Transverse colon (tissue), 4 donors: ENCODE results near the gene ZNF202.

Experiments
- CTCF ChIP-seq, 5 experiments: fragments of 200-600 bp in 3 of 5; fragments of 450-650 bp in 2 of 5; sonication (generic) in 3 of 5; IDR thresholded peaks; 1 replicate in 2 of 5; 2 replicates in 3 of 5; pipeline ENCODE4 v1.5.1; 2016 to 2017; ENCODE audit warnings: antibody characterized with exemption in 5 of 5, inconsistent platforms in 3 of 5, mild to moderate bottlenecking in 2 of 5, moderate library complexity in 1 of 5
- EP300 ChIP-seq: sonication (generic); formaldehyde crosslinking; IDR thresholded peaks from one replicate; pipeline ENCODE4 v1.6.1; 2017; ENCODE audit warnings: antibody characterized with exemption, low read depth
- POLR2A ChIP-seq: fragments of 450-650 bp; IDR thresholded peaks from one replicate; pipeline ENCODE4 v1.6.1; 2016; ENCODE audit warnings: antibody characterized with exemption, mild to moderate bottlenecking, moderate library complexity
- POLR2AphosphoS5 ChIP-seq, 3 donors: sonication (generic); formaldehyde crosslinking; IDR thresholded peaks; one replicate each; pipeline ENCODE4 v1.6.1; 2016; ENCODE audit warnings: antibody characterized with exemption in 3 of 3

- TF ChIP-seq CTCF (IDR thresholded peaks at IDR 0.05) (no peak), POLR2AphosphoS5 (IDR thresholded peaks at IDR 0.05) (no peak), POLR2A (no peak), EP300 (no peak)
Observed at GRCh38 chr11:123677510-123677909, 64.0 kb downstream of the ZNF202 start.
